H9 (cell line): ENCODE data around the gene DIPK1C. TPM values are rescaled to one million over a fixed set of nuclear protein-coding genes. Genes with fewer than 3 reads are reported as not detected.

Experiments
- DNase-seq: peaks from one replicate; pipeline ENCODE4 v3.0.0-alpha.2; 2017
- H2AFZ ChIP-seq: one replicate; pipeline ENCODE4 v1.6.1; 2013; ENCODE audit warnings: mild to moderate bottlenecking, low read length, control low read depth, moderate library complexity
- H2AK5ac ChIP-seq: 2 replicates; pipeline ENCODE4 v1.6.1; 2013; ENCODE audit warnings: low read length, control low read depth, mixed read lengths; ENCODE audit not compliant: insufficient read length
- H2BK120ac ChIP-seq: one replicate; pipeline ENCODE4 v1.6.1; 2013; ENCODE audit warnings: low read depth, mild to moderate bottlenecking, low read length, control low read depth, inconsistent platforms; ENCODE audit not compliant: poor library complexity, severe bottlenecking
- H2BK12ac ChIP-seq: 2 replicates; pipeline ENCODE4 v1.6.1; 2013; ENCODE audit warnings: low read length, control low read depth, mixed read lengths, low read depth; ENCODE audit not compliant: insufficient read length
- H2BK15ac ChIP-seq: 2 replicates; pipeline ENCODE4 v1.6.1; 2013; ENCODE audit warnings: low read depth, low read length, control low read depth
- H2BK20ac ChIP-seq: one replicate; pipeline ENCODE4 v1.6.1; 2013; ENCODE audit warnings: low read depth, mild to moderate bottlenecking, low read length, control low read depth, inconsistent platforms; ENCODE audit not compliant: poor library complexity, severe bottlenecking
- H2BK5ac ChIP-seq: 2 replicates; pipeline ENCODE4 v1.6.1; 2013; ENCODE audit warnings: low read length, control low read depth, mixed read lengths; ENCODE audit not compliant: insufficient read length
- H3K14ac ChIP-seq: 2 replicates; pipeline ENCODE4 v1.6.1; 2013; ENCODE audit warnings: low read length, control low read depth; ENCODE audit not compliant: insufficient read depth
- H3K18ac ChIP-seq: 2 replicates; pipeline ENCODE4 v1.6.1; 2013; ENCODE audit warnings: low read depth, mild to moderate bottlenecking, mixed read lengths, low read length, control low read depth; ENCODE audit not compliant: insufficient read length
- H3K23ac ChIP-seq: 2 replicates; pipeline ENCODE4 v1.6.1; 2013; ENCODE audit warnings: low read length, control low read depth, mixed read lengths, low read depth; ENCODE audit not compliant: insufficient read length
- H3K23me2 ChIP-seq: 2 replicates; pipeline ENCODE4 v1.6.1; 2013; ENCODE audit warnings: low read depth, mild to moderate bottlenecking, mixed read lengths, low read length, control low read depth; ENCODE audit not compliant: insufficient read length, poor library complexity, severe bottlenecking
- H3K27ac ChIP-seq: 2 replicates; pipeline ENCODE4 v1.5.1; 2013; ENCODE audit warnings: low read length, control low read depth, mixed read lengths, low read depth; ENCODE audit not compliant: insufficient read length
- H3K27me3 ChIP-seq: 2 replicates; pipeline ENCODE4 v1.6.1; 2013; ENCODE audit warnings: low read length, control low read depth, inconsistent platforms; ENCODE audit not compliant: insufficient read depth
- H3K4ac ChIP-seq: 2 replicates; pipeline ENCODE4 v1.6.1; 2013; ENCODE audit warnings: low read depth, mild to moderate bottlenecking, control low read depth, inconsistent platforms, low read length, moderate library complexity
- H3K4me1 ChIP-seq: 2 replicates; pipeline ENCODE4 v1.6.1; 2013; ENCODE audit warnings: low read length, control low read depth, inconsistent platforms; ENCODE audit not compliant: insufficient read depth
- H3K4me2 ChIP-seq: 2 replicates; pipeline ENCODE4 v1.6.1; 2013; ENCODE audit warnings: low read length, control low read depth, mixed read lengths; ENCODE audit not compliant: insufficient read length, insufficient read depth
- H3K56ac ChIP-seq: 2 replicates; pipeline ENCODE4 v1.6.1; 2013; ENCODE audit warnings: low read depth, mild to moderate bottlenecking, mixed read lengths, low read length, control low read depth; ENCODE audit not compliant: insufficient read length
- H3K79me1 ChIP-seq: 2 replicates; pipeline ENCODE4 v1.6.1; 2013; ENCODE audit warnings: low read depth, mild to moderate bottlenecking, moderate library complexity, low read length, control low read depth, inconsistent platforms; ENCODE audit not compliant: insufficient read depth, poor library complexity, severe bottlenecking
- H3K79me2 ChIP-seq: 2 replicates; pipeline ENCODE4 v1.6.1; 2013; ENCODE audit warnings: low read length, control low read depth, inconsistent platforms; ENCODE audit not compliant: insufficient read depth
- H3K9ac ChIP-seq: 2 replicates; pipeline ENCODE4 v1.6.1; 2013; ENCODE audit warnings: low read length, control low read depth, mixed read lengths; ENCODE audit not compliant: insufficient read length; ENCODE audit errors: extremely low read depth
- H3K9me3 ChIP-seq: one replicate; pipeline ENCODE4 v1.6.1; 2013; ENCODE audit warnings: low read depth, low read length, inconsistent platforms; ENCODE audit not compliant: control insufficient read depth
- H3T11ph ChIP-seq: one replicate; pipeline ENCODE4 v1.6.1; 2013; ENCODE audit warnings: mild to moderate bottlenecking, low read length, control low read depth, inconsistent platforms
- H4K20me1 ChIP-seq: one replicate; pipeline ENCODE4 v1.6.1; 2013; ENCODE audit not compliant: control insufficient read depth, insufficient read length, insufficient read depth
- H4K5ac ChIP-seq: 2 replicates; pipeline ENCODE4 v1.6.1; 2013; ENCODE audit warnings: low read depth, mild to moderate bottlenecking, mixed read lengths, low read length, control low read depth; ENCODE audit not compliant: insufficient read length
- H4K8ac ChIP-seq: replicated peaks from 2 replicates; pipeline ENCODE4 v1.6.1; 2013; ENCODE audit warnings: low read length, control low read depth, mixed read lengths, low read depth; ENCODE audit not compliant: insufficient read length
- H4K91ac ChIP-seq: 2 replicates; pipeline ENCODE4 v1.6.1; 2013; ENCODE audit warnings: low read depth, mild to moderate bottlenecking, moderate library complexity, mixed read lengths, low read length, control low read depth; ENCODE audit not compliant: insufficient read length
- H3K27ac Mint-ChIP-seq, 3 experiments: 2 replicates in 2 of 3; 3 replicates in 1 of 3; pipeline ENCODE4 v1.8.0; 2020 to 2021; ENCODE audit warnings: mixed read lengths in 3 of 3, mild to moderate bottlenecking in 1 of 3, moderate library complexity in 1 of 3
- H3K27me3 Mint-ChIP-seq: 2 replicates; pipeline ENCODE4 v1.8.0; 2021; ENCODE audit warnings: low read depth, mild to moderate bottlenecking, moderate library complexity, mixed read lengths
- H3K36me3 Mint-ChIP-seq, 3 experiments: 2 replicates in 2 of 3; 3 replicates in 1 of 3; pipeline ENCODE4 v1.8.0; 2020 to 2021; ENCODE audit warnings: low read depth in 3 of 3, mixed read lengths in 3 of 3; ENCODE audit not compliant: insufficient read depth in 1 of 3
- H3K4me1 Mint-ChIP-seq, 2 experiments: 2 replicates each; pipeline ENCODE4 v1.8.0; 2020; ENCODE audit warnings: mixed read lengths in 2 of 2
- H3K4me3 Mint-ChIP-seq, 2 experiments: 2 replicates in 1 of 2; 3 replicates in 1 of 2; pipeline ENCODE4 v1.8.0; 2020 to 2021; ENCODE audit warnings: mild to moderate bottlenecking in 2 of 2, mixed read lengths in 2 of 2, moderate library complexity in 1 of 2
- H3K9me3 Mint-ChIP-seq, 2 experiments: 2 replicates in 1 of 2; 3 replicates in 1 of 2; pipeline ENCODE4 v1.8.0; 2020; ENCODE audit warnings: mild to moderate bottlenecking in 2 of 2, mixed read lengths in 2 of 2, moderate library complexity in 1 of 2
- CTCF ChIP-seq: fragments of 200-600 bp; sonication (generic); conservative IDR thresholded peaks from 3 replicates; pipeline ENCODE4 v1.8.0; 2021; ENCODE audit warnings: antibody characterized with exemption, mild to moderate bottlenecking
- WGBS: extraction: QIAGEN DNeasy Blood & Tissue Kit; methylation state at CpG from one replicate; pipeline ENCODE4 v1.1.7; 2013; ENCODE audit warnings: missing lambda C conversion rate, low lambda C conversion rate, mixed read lengths; ENCODE audit not compliant: insufficient read length; ENCODE audit errors: extremely low coverage; 5-methylcytosine and 5-hydroxymethylcytosine counted together
- total RNA-seq: library from RNA; stranded (reverse); gene quantifications from 2 replicates; pipeline ENCODE4 v1.2.1, GENCODE V29; 2021

The DIPK1C gene
- total RNA-seq, 1 experiment from 2014 or later = not detected

GRCh38 chr18:74472312-74472711 is 15.2 kb upstream of the DIPK1C start:
- Histone ChIP-seq H3K4me1 (no peaks in the 10 kb centered on the region), H3K4me2 (no peak overlapping the region), H2BK15ac (no peak overlapping the region), H3T11ph (no peak overlapping the region), H3K56ac (no peak overlapping the region), H3K79me1 (no peaks in the 10 kb centered on the region), H2BK12ac (no peak overlapping the region), H3K27me3 (no peaks in the 10 kb centered on the region), H3K23me2 (no peaks in the 10 kb centered on the region), H3K14ac (no peak overlapping the region), H2AK5ac (no peak overlapping the region), H4K5ac (no peak overlapping the region), H4K91ac (no peak overlapping the region), H4K20me1 (no peaks in the 10 kb centered on the region), H2AFZ (no peak overlapping the region), H3K23ac (no peak overlapping the region), H3K4ac (no peak overlapping the region), H2BK20ac (no peak overlapping the region), H3K79me2 (no peaks in the 10 kb centered on the region), H3K9ac (no peak overlapping the region), H3K27ac (no peak overlapping the region), H3K9me3 (no peaks in the 10 kb centered on the region), H3K18ac (no peak overlapping the region), H2BK120ac (no peak overlapping the region), H4K8ac (no peak overlapping the region), H2BK5ac (no peak overlapping the region)
- H3K36me3 Mint-ChIP-seq = no peaks in the 10 kb centered on the region
- H3K4me1 Mint-ChIP-seq = peaks cover 3 to 4% of the 10 kb centered on the region in 2 experiments; a peak in 3 of 4 replicates
- no peak for TF ChIP-seq CTCF
- DNase-seq = no peak
- H3K4me3 Mint-ChIP-seq = no peak overlapping the region
- peaks cover 4% of the 10 kb centered on the region for H3K27me3 Mint-ChIP-seq
- WGBS = no CpG with 5 or more reads among the region's 2 CpGs
- no peak overlapping the region for H3K27ac Mint-ChIP-seq
- H3K9me3 Mint-ChIP-seq = peaks cover 2 to 9% of the 10 kb centered on the region in 2 experiments; a peak in 3 of 5 replicates
